ENCODE data around the gene A1CF. TPM values are rescaled to one million over a fixed set of nuclear protein-coding genes. Genes with fewer than 3 reads are reported as not detected.

Gene A1CF
- total RNA-seq, 3 donors from 2014 or later: under 0.01 TPM; not detected in 2

DNA sequence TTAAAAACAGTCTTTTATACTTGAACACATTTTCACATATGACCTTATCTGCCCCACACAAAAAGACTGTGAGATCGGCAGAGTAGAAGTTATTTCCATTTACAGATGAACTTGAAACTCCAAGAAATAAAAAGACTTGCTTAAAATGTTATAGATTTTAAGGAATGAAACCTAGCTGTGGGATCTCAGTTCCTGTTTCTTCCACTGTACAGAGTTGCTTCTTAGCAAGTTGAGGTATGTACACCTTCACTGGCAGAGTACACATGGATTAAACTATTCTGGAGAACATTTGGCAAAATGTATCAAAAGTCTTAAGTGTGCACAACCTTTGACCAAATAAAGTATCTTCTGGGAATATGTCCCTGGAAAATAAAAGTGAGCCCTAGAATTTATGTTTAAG lies 48.3 kb downstream of the A1CF start:
- H3K36me3 ChIP-seq: no peaks in the 10 kb centered on the region
- intact Hi-C loops (cut with DNase I; ENCODE audit: low total_unique reads): no loop called here
- H3K9me3 ChIP-seq: no peaks in the 10 kb centered on the region
- H3K4me1 ChIP-seq: no peaks in the 10 kb centered on the region
- no peak for DNase-seq (ENCODE audit: low spot score in 2 of 2)
- no peak overlapping the region for H3K27ac ChIP-seq
- TF ChIP-seq, protein P1, sequence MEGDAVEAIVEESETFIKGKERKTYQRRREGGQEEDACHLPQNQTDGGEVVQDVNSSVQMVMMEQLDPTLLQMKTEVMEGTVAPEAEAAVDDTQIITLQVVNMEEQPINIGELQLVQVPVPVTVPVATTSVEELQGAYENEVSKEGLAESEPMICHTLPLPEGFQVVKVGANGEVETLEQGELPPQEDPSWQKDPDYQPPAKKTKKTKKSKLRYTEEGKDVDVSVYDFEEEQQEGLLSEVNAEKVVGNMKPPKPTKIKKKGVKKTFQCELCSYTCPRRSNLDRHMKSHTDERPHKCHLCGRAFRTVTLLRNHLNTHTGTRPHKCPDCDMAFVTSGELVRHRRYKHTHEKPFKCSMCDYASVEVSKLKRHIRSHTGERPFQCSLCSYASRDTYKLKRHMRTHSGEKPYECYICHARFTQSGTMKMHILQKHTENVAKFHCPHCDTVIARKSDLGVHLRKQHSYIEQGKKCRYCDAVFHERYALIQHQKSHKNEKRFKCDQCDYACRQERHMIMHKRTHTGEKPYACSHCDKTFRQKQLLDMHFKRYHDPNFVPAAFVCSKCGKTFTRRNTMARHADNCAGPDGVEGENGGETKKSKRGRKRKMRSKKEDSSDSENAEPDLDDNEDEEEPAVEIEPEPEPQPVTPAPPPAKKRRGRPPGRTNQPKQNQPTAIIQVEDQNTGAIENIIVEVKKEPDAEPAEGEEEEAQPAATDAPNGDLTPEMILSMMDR (IDR thresholded peaks at IDR 0.05): no peak
- TF ChIP-seq POLR2A (IDR thresholded peaks at IDR 0.05): no peak
- no peak for TF ChIP-seq POLR2AphosphoS5 (IDR thresholded peaks at IDR 0.05)
- no peak overlapping the region for H3K4me3 ChIP-seq
- H3K27me3 ChIP-seq: peaks cover 0 to 4% of the 10 kb centered on the region in 2 donors

DNA sequence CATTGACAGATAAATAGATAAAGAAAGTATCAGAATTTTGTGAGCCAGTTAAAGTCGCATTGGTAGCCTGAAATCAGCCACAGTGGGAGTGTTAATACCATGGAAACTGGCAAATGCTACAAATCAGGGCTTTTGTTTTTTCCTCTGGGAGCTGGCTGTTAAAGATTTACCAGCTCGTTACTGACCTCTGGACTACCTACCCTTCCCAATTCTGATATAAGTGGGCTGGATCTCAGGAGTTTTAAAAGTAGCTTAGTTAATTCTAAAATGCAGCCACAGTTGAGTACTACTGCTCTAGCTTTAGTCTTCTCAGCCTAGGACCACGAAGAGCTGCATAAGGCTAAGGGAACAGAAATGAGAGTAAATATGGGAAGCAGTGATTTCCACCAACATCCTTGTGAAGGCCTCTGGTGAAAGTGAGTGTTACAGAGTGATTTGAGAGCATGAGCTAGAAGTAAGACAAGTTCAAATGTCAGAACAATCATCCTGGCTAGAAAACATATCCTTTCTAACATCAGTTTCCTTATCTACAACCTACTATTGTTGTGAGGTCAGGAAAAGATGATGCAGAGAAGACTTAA lies 53.2 kb downstream of the A1CF start:
- intact Hi-C loops (cut with DNase I; ENCODE audit: low total_unique reads): no loop called here
- no peak for DNase-seq (ENCODE audit: low spot score in 2 of 2)
- H3K4me1 ChIP-seq: no peaks in the 10 kb centered on the region
- H3K27me3 ChIP-seq: no peaks in the 10 kb centered on the region
- H3K9me3 ChIP-seq: no peaks in the 10 kb centered on the region
- H3K4me3 ChIP-seq: no peak overlapping the region
- no peaks in the 10 kb centered on the region for H3K36me3 ChIP-seq
- TF ChIP-seq, protein P1 (IDR thresholded peaks at IDR 0.05): no peak
- no peak for TF ChIP-seq POLR2A (IDR thresholded peaks at IDR 0.05)
- TF ChIP-seq POLR2AphosphoS5 (IDR thresholded peaks at IDR 0.05): no peak
- H3K27ac ChIP-seq: no peak overlapping the region

DNA sequence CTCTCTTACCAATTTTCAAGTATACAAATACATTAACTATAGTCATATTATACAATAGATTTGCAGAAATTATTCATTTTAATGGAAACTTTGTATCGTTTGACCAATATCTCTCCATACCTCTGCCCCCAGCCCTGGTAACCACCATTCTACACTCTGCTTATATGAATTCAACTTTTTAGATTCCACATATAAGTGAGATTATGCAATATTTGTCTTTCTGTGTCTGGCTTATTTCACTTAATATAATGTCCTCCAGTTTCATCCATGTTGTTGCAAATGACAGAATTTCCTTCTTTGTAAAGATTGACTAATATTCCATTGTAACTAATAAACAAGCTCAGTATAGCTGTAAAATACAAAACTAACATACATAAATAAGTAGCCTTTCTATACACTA lies 55.4 kb downstream of the A1CF start:
- no peaks in the 10 kb centered on the region for H3K9me3 ChIP-seq
- no peak overlapping the region for H3K27ac ChIP-seq
- H3K27me3 ChIP-seq: no peaks in the 10 kb centered on the region
- TF ChIP-seq POLR2A (IDR thresholded peaks at IDR 0.05) (no peak), POLR2AphosphoS5 (IDR thresholded peaks at IDR 0.05) (no peak)
- TF ChIP-seq, protein P1 (IDR thresholded peaks at IDR 0.05): no peak
- H3K4me3 ChIP-seq: no peak overlapping the region
- no peak for DNase-seq (ENCODE audit: low spot score in 2 of 2)
- H3K4me1 ChIP-seq: no peaks in the 10 kb centered on the region
- H3K36me3 ChIP-seq: no peaks in the 10 kb centered on the region
- intact Hi-C loops (cut with DNase I; ENCODE audit: low total_unique reads): no loop called here

DNA sequence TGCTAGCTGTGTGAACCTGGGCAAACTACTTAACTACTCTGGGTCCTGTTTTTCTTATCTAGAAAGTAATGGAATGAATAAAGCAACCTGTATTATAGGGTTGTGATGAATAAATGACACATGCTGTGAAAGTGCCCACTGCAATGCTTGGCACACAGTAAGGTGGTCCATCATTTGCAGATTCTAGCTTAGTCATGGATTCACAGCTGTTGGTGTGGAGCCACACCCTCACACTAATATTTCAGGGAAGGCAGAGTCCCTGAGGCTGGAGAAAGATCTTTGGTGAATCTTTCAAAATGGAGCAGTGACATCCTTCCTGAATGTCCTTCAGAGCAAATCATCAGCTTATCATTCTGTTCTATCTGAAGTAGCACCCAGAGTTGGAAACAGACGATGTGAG lies 60.6 kb downstream of the A1CF start:
- H3K4me3 ChIP-seq: no peak overlapping the region
- H3K4me1 ChIP-seq: no peaks in the 10 kb centered on the region
- no peak for DNase-seq (ENCODE audit: low spot score in 2 of 2)
- no peak overlapping the region for H3K27ac ChIP-seq
- intact Hi-C loops (cut with DNase I; ENCODE audit: low total_unique reads): no loop called here
- H3K27me3 ChIP-seq: no peaks in the 10 kb centered on the region
- no peaks in the 10 kb centered on the region for H3K9me3 ChIP-seq
- no peak for TF ChIP-seq POLR2AphosphoS5 (IDR thresholded peaks at IDR 0.05)
- no peak for TF ChIP-seq POLR2A (IDR thresholded peaks at IDR 0.05)
- TF ChIP-seq, protein P1 (IDR thresholded peaks at IDR 0.05): no peak
- no peaks in the 10 kb centered on the region for H3K36me3 ChIP-seq

DNA sequence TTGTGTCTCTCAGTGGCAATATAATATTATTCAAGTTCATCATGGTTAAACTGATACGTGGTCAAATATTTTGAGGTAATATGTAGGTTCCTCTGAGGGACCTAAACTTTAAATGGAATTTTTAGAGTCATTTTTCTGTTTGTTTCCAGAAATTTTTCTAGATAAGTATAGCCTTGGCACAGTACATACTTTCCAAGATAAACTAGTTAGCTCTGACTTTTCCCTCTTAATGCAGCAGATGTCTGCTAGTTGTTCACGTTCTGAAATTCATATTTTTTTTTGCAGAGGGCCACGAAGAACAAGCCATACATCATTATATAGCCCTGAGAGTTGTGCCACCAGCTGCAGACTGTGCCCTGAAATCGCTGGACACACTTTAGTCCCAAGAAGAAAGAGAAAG lies 61.6 kb downstream of the A1CF start:
- intact Hi-C loops (cut with DNase I; ENCODE audit: low total_unique reads): no loop called here
- Histone ChIP-seq H3K27me3 (no peaks in the 10 kb centered on the region), H3K4me3 (no peak overlapping the region), H3K36me3 (no peaks in the 10 kb centered on the region), H3K9me3 (no peaks in the 10 kb centered on the region), H3K27ac (no peak overlapping the region), H3K4me1 (no peaks in the 10 kb centered on the region)
- TF ChIP-seq, protein P1 (IDR thresholded peaks at IDR 0.05): no peak
- no peak for TF ChIP-seq POLR2A (IDR thresholded peaks at IDR 0.05)
- TF ChIP-seq POLR2AphosphoS5 (IDR thresholded peaks at IDR 0.05): no peak
- no peak for DNase-seq (ENCODE audit: low spot score in 2 of 2)

All from breast epithelium (tissue), 4 donors.